HG02840 (cell line): ENCODE measurements around the gene IDI2.
"Not testable (repeated sequence)": the region's sequence is repeated elsewhere in the genome, so short reads cannot be mapped to it uniquely, and the experiment has no call there.

ENCODE experiments used
- ATAC-seq: cut with Tn5 transposase; IDR thresholded peaks from one replicate; pipeline ENCODE4 v1.9.1; 2021; ENCODE audit warnings: mild to moderate bottlenecking, moderate library complexity, moderate number of reproducible peaks; ENCODE audit not compliant: unreplicated experiment, low FRiP score

IDI2 gene

GRCh38 chr10:1025683-1026082, at the start of gene IDI2:
IDI2 (minus strand) TSS chr10:1025859; CDS start chr10:1024723, 1,136 bp downstream.
- ATAC-seq: no peak

DNA sequence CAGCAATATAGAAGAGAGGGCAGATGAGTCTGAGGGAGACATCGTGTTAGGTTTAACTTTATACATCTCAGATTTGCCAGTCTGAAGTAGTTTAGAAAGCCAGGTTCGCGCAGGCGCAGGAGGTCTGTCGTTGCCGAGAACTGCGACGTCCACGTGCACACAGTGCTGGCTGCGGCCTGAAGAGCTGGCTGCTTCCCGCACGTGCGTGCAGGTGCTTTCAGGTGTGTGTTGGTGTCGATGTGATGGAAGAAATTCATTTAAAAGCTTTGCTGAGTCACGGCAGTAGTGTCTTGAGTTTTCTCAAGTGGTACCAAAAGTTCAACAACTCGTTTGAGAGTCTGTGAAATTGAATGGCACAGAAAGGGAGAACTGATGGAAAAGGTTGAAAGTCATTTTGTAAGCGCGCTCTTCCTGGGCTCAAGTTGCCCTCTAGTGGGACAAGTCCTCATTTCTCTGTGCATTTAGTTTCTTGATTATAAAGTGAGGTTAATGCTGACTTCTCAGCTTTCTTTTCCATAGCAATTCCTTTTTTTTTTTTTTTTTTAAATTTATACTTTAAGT, 49.2 kb upstream of the IDI2 start:
- ATAC-seq: no peak

DNA sequence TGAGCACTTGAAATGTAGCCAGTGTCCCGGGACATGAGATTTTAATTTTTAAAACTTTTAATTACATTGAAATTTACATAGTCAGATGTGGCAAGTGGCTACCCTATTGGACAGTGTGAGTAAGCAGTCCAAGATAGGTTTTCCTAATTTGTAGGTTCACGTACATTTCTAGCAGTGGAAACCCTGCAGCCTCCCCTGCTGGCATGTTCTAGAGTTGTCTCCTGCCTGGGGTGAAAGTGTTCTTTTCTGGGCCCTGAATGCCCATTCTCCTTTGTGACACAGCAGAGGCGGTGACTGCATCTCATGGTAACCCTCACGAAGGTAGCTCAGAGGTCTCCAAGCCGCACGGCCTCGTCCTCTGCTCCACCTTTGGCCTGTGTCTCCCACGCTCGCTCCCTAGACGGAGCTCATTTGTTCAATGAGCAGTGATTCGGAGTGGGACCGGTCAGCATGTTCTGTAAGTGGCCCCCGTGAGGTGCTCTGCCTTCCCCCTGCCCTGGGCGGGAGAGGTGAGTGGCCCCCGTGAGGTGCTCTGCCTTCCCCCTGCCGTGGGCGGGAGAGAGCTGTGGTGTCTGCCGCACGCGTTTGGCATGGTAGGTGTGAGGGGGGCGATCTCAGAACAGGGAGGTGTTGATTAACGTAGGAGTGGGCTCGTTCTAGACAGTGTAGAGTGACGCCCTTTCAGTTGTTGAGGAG, 48.5 kb upstream of the IDI2 start:
- no peak for ATAC-seq

DNA sequence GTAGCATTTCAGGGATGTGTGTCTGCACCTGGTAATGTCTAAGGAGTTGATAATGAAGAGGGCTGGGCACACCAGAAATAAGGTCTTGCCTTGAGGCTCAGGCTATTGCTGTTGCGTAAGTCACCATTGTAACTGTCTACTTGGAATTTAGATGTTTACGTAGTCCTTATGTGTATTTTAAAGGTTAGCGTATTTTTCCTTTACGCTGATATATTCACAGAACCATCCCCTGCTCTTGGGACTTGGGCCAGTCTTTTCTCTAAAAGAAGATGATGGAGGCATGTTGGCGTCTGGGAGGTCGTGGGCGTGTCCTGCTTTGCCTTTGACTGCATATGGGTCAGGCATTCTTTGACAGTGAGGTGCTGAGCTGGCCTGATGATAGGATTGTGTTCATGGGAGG, 45.3 kb upstream of the IDI2 start:
- ATAC-seq: no peak

DNA sequence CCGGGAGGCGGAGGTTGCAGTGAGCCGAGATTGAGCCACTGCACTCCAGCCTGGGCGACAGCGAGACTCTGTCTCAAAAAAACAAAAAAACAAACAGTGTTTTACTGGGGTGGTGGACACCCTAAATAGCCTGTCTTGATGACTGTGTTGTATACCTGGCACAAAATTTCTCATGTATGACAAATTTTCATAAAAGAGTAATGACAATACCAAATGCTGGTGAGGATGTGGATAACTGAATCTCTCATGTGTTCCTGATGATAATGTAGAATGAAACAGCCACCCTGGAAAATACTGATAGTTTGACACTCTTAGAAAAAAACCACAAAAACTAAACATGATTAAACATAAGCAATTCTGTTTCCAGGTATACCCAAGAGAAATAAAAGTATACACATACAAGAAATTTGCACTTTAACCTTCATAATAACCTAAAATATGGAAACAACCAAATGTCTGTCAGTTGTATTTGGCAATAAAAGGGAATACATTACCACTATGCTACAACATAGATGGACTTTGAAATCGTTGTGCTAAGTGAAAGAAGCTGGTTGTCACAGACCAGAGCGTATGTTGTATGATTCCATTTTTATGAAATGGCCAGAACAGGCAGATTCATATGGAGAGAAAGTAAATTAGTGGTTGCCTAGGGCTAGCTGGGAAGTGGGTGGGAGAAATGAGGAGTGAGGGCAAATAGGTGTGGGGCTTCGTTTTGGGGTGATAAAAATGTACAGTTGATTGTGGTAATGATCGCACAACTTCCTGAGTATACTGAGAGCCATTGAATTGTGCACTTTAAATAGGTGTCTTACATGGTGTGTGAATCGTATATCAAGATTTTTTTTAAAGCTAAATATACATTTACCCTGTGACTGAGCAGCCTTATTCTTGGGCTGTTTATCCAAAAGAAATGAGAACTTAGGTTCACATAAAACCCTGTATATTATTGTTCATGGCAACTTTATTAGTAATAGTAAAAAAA, 43.0 kb upstream of the IDI2 start:
- ATAC-seq: no peak

- ATAC-seq: not testable (repeated sequence)
Measured at GRCh38 chr10:1066734-1067133, 41.1 kb upstream of the IDI2 start.

GRCh38 chr10:1064964-1065247, 39.2 kb upstream of the IDI2 start:
- no peak for ATAC-seq

- ATAC-seq: no peak
Measured at GRCh38 chr10:1063232-1063865, 37.7 kb upstream of the IDI2 start.

DNA sequence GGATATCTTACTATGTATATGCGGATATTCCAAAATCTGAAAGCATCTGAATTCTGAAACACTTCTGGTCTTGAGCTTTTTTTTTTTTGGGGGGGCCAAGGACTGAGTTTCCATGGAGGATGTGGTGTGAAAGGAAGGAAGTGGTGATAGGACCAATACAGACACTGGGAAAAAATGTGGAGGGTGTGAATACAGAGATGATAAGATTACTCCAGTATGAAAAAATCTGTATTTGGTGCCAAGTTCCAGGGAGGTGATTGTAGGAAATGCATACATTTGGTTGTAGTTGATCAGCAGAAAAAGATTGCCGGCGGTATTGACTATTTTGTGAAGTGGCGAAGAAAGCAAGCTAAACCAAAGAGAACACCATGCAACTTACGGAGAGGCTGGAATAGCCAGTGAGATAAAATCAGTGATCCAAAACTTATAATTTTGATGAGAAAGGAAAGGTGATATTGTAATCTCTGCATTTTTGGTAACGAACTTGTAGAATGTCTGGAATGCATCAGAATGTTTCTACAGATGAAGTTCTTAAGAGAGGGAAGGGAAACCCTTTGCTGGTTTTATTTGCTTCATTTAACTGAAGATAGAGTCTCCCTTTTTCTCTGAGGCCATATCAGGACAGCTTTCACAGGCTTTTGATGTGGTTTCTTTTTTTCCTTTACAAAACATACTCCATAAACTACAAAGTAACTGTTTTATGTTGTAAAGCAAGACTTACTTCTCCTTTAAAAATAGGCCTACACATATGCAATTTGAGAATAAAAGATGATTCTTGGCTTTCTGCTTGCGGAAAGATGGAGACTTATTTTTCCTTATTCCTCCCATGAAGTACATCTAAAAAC, 36.5 kb upstream of the IDI2 start:
- no peak for ATAC-seq

DNA sequence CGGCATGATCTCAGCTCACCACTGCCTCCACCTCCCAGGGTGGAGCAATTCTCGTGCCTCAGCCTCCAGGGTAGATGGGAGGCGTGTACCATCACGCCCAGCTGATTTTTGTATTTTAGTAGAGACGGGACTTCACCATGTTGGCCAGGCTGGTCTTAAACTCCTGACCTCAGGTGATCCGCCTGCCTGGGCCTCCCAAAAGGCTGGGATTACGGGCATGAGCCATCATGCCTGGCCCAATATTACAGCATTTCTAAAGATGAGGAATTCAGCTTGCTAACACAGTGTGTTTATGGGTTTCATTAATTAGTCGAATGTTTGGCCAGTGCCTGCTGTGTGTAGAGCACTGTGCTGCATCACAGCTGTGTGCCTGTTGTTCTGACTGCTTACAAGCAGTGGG, 34.2 kb upstream of the IDI2 start:
- ATAC-seq: no peak

GRCh38 chr10:1058017-1058416, 32.4 kb upstream of the IDI2 start:
- no peak for ATAC-seq

- peak; percentile 21 for ATAC-seq
Measured at GRCh38 chr10:1057106-1057657, 31.5 kb upstream of the IDI2 start.

GRCh38 chr10:1056326-1057105, 30.9 kb upstream of the IDI2 start, which contains the start of gene WDR37:
WDR37 (plus strand) TSS chr10:1056385; CDS start chr10:1072156, 15,771 bp downstream.
- peak; percentile 87 for ATAC-seq

DNA sequence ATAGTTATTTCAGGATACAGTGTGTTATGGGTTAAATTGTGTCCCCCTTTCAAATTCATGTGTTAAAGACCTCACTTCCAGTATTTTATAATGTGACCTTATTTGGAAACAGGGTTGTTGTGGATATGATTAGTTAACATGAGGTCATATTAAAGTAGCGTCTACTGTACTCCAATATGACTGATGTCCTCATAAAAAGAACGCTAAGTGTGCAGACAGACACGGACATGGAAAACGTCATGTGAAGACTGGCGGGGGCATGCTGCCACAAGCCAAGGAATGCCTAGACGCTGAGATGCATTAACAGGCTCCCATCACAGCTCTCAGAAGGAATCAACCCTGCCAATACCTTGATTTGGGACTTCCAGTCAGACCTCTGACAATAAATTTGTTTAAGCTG, 29.0 kb upstream of the IDI2 start:
- no peak for ATAC-seq

DNA sequence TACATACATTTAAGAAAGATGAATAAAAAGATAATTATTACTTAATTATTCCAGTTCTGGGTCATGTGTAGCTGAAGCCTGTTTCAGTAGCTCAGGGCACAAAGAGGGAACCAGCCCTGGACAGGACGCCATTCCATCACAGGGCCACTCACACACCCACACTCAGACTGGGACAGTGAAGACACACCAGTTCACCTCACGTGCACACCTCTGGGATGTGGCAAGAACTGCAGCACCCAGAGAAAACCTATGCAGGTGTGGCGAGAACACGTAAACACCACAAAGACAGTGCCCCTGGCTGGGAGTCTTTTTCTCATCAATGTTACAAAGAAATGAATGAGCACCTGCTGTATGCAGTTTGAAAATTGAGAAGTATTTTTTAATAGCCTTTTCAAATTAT, 24.9 kb upstream of the IDI2 start:
- ATAC-seq: no peak

- ATAC-seq: no peak
Measured at GRCh38 chr10:1050145-1050544, 24.5 kb upstream of the IDI2 start.

DNA sequence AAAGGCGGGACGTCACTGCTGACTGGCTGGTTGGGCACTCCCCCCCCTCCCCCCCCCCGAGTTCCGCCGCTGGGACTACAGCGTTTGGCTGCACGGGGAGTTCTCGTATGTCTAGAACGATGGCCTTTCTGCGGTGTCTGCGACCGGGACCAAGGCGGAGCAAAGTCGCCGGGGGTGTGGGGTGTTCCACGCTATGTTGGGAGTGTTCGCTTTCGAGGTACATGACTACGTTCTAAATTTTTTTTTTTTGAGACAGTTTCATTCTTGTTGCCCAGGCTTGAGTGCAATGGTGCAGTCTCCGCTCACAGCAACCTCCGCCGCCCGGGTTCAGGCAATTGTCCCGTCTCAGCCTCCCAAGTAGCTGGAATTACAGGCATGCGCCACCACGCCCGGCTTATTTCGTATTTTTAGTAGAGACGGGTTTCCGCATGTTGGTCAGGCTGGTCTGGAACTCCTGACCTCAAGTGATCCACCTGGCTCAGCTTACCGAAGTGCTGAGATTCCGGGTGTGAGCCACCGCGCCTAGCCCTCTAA, 23.8 kb upstream of the IDI2 start:
- ATAC-seq: peak; percentile 0

DNA sequence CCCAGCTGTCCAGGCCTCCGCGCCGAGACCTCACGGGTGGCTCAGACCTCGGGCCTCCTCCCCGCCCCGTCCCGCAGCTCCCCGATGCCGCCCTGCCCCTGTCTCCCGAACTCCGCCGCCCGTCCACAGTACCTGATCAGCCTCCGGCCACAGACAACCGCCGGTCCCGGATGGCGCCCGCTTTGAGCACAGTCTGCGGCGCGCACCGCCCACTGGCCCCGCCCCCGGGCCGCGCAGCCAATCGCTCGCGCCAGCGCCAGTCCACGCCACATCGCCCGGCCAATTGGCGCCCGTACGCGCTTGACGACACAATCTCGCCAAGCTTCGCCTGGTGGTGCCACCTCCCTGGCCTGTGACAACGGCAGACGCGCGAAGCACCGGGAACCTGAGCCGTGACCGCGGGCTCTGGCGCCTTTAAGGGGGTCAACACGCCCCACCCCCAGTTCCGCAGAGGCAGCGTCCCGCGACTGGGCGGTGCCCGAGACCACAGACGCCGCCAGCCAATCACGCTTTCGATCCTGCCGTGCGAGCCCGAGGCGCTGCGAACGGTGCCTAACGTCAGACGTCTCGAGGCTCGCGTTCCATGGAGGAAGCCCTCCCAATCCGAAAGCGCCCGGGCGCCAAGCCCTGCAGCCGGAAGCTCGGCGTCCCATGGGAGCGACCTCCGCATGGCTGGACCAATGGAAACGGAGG, 23.2 kb upstream of the IDI2 start, which contains the start of gene IDI1:
IDI1 (minus strand) TSS at position 388 of the 693 bp plus-strand sequence; CDS start at position 272, 116 bp downstream.
- peak; percentile 85 for ATAC-seq
